ENCODE results near the gene RMND1.
"Not testable (repeated sequence)": the region's sequence is repeated elsewhere in the genome, so short reads cannot be mapped to it uniquely, and the experiment has no call there.

RMND1 gene

DNA sequence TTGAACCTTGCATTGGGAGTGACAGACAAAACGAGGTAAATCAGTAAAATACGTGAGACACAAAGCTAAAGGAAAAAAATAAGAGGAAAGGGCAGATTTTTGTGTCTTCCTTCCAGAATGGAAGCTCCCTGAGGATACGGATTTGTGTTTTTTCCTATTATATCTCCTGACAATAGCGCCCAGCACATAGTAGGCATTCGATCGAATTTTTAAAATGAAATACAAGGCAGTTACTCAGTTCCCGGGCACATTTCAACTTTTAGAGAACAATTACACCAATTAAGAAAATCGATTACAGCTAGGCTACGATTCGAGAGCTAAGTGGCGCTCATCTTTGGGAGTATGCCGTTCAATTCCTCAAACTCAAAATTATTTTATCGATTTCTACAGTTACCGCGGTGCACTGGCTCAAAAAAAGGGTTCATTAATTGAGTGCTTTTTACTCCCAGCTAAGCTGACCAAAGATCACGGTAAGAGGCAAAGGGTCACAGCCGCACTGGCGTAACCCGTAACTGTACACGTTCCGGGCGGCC is 443 bp downstream of the RMND1 start:
- no peak for DNase-seq (ENCODE audit: insufficient read length, low spot score)
- FAIRE-seq = no peak
- TF ChIP-seq, protein P1, sequence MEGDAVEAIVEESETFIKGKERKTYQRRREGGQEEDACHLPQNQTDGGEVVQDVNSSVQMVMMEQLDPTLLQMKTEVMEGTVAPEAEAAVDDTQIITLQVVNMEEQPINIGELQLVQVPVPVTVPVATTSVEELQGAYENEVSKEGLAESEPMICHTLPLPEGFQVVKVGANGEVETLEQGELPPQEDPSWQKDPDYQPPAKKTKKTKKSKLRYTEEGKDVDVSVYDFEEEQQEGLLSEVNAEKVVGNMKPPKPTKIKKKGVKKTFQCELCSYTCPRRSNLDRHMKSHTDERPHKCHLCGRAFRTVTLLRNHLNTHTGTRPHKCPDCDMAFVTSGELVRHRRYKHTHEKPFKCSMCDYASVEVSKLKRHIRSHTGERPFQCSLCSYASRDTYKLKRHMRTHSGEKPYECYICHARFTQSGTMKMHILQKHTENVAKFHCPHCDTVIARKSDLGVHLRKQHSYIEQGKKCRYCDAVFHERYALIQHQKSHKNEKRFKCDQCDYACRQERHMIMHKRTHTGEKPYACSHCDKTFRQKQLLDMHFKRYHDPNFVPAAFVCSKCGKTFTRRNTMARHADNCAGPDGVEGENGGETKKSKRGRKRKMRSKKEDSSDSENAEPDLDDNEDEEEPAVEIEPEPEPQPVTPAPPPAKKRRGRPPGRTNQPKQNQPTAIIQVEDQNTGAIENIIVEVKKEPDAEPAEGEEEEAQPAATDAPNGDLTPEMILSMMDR (IDR thresholded peaks at IDR 0.05; ENCODE audit: insufficient read depth, missing control alignments) = no peak

DNA sequence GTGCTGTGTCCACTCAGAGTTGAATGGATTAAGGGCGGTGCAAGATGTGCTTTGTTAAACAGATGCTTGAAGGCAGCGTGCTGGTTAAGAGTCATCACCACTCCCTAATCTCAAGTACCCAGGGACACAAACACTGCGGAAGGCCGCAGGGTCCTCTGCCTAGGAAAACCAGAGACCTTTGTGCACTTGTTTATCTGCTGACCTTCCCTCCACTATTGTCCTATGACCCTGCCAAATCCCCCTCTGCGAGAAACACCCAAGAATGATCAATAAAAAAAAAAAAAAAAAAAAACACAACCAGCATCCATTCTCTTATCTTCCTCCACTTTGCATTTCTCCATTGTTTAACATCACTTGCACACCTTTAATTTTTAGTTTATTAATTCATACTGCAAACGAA is 998 bp downstream of the RMND1 start:
- DNase-seq (ENCODE audit: insufficient read length, low spot score); FAIRE-seq: not testable (repeated sequence)

- FAIRE-seq (no peak), DNase-seq (ENCODE audit: insufficient read length, low spot score) (no peak)
- TF ChIP-seq, protein P1 (IDR thresholded peaks at IDR 0.05; ENCODE audit: insufficient read depth, missing control alignments) = no peak
Observed at GRCh38 chr6:151448623-151449022, 3.3 kb downstream of the RMND1 start.

GRCh38 chr6:151447237-151447636 is 4.7 kb downstream of the RMND1 start:
- no peak for DNase-seq (ENCODE audit: insufficient read length, low spot score)
- FAIRE-seq = no peak
- TF ChIP-seq, protein P1 (IDR thresholded peaks at IDR 0.05; ENCODE audit: insufficient read depth, missing control alignments) = no peak

GRCh38 chr6:151445482-151445881 is 6.4 kb downstream of the RMND1 start:
- FAIRE-seq = no peak
- TF ChIP-seq, protein P1 (IDR thresholded peaks at IDR 0.05; ENCODE audit: insufficient read depth, missing control alignments) = no peak
- no peak for DNase-seq (ENCODE audit: insufficient read length, low spot score)

DNA sequence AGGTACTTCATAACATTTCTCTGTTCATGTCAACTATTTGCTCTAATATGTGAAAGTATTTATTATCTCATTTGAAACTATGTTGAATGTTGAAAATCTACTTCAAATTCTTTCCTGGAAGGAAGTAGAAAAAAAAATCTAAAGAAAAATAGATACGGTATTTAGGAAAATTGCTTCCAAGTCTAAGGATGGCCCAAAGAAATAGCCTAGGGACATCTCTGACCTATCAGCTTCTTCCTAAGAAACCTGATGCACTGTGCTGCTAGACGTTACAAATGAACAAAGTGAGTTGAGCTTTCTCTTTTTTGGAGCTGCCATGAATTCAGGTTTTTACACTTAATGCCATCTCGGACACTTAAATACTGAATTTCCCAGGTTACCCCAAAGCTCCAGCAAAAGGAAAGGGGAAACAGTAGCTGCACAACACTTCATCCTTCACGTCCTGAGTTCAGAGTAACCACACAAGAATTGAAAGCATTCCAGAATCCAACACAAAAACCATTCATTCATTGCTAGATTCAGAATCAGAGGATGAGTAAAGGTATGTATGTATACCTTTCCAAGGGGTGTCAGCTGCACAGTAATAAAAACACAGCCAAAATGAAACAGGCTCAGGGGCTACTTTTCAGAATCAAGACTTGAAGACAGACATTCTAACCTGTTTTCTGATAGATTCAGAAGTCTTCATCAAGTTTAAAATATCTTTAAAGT is 7.9 kb downstream of the RMND1 start:
- FAIRE-seq (peak; percentile 25), DNase-seq (ENCODE audit: insufficient read length, low spot score) (no peak)
- TF ChIP-seq, protein P1 (IDR thresholded peaks at IDR 0.05; ENCODE audit: insufficient read depth, missing control alignments) = no peak

GRCh38 chr6:151443454-151443853 is 8.5 kb downstream of the RMND1 start:
- FAIRE-seq (no peak), DNase-seq (ENCODE audit: insufficient read length, low spot score) (no peak)

More at GRCh38 chr6:151443454-151443853, 8.5 kb downstream of the RMND1 start:
- TF ChIP-seq, protein P1 (IDR thresholded peaks at IDR 0.05; ENCODE audit: insufficient read depth, missing control alignments) = no peak
